Measurements from ENCODE around the gene IQCH.

IQCH gene

DNA sequence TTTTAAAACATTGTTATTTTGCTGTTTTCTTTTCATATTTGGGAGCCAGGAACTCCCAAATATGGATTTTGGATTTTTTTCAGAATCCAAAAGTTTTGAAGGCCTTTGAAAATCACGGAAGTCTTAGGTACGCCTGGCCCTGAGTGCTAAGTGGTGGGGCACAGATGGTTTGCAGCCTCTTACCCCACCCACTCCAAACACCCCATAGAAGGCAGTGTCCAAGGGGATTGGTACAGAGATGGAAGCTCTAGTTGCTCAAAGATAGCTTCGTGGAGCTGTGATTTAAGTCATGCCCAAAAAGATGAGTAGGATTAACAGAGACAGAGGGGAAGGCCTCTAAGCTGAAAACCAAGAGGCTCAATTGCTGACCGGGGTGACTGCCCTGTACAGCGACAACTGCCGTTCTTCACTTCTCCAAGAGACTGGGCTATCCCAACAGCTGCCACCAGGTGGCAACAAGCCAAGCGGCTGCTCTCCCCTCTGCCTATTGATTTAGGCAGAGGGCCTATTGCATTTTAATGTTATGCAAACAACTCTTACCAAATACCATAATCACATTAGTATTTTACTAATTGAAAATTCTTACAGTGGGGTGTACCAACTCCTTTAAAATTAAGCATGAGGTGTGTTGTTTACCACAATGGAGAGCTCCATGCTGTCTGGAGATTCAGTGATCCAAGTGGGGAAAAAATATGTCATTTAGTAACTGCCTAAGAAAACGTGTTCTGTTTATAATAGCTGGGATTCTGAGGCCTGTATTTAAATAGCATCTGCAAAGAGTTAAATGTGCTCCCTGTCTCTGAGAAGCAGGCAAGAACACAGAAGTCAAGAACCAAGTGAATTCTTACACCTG is 202.3 kb downstream of the IQCH start:
- peak; percentile 41 for DNase-seq

DNA sequence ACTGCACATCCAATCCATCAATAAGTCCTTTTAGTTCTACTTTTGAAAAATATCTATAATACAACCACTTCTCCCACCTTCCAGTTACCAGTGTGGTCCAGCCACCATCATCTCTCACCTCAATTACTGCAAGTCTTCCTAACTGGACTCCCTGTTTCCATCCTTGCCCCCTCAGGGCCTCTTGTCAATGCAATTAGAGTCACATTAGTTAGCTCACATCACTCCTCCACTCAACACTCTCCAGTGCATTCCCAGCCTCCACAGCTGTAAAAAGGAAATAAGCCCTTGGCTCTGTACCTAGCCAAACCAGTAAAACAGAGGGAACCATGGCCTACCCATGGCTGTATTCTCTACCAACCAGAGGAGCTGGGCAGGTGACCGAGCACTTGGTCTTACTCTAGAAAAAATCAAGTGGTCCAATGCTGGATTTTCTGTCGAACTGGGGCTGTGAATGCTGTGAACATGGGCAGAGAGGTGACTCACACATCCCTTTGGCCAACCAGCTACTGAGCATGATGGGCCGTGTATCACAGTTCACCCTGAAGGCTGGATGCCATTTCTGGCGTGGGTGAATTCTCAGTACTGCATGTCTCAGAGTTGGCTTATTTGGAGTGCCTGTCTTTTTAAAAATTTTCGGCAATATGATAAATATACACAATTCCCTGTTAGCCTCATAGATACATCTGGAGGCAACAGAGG is 203.9 kb downstream of the IQCH start:
- no peak for DNase-seq

DNA sequence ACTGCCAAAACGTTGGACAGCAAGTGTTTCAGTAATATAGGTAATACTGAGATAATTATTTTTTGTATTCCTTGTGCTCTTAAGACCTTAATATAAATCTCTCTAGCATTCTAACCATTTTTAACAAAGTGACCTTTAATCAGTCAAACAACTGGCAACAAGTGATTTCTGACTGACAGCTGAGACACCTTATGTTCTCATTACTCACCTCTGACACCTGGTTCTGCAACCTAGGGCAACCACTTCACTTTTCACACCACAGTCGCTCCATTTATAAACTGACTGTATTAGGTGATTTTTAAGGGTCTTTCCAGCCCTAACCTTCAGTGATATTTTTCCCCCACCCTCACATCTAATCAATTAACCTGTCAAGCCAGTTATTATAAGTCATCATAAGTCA is 205.9 kb downstream of the IQCH start:
- DNase-seq = no peak

DNA sequence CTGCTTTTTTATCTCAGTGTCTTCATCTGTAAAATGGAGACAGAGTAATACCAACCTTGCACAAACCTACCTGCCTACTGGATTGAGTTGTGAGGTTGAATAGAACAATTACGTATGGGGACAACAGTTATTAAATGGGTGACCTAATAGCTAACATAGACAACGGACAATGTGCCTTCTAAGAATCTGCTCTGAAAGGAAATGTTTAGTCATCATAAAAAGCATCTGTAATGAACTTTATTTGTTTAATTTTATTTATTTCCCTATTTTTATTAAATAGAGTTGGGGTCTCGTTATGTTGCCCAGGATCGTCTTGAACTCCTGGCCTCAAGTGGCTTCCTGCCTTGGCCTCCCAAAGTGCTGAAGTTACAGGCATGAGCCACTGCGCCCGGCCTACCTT is 207.1 kb downstream of the IQCH start:
- no peak for DNase-seq

DNA sequence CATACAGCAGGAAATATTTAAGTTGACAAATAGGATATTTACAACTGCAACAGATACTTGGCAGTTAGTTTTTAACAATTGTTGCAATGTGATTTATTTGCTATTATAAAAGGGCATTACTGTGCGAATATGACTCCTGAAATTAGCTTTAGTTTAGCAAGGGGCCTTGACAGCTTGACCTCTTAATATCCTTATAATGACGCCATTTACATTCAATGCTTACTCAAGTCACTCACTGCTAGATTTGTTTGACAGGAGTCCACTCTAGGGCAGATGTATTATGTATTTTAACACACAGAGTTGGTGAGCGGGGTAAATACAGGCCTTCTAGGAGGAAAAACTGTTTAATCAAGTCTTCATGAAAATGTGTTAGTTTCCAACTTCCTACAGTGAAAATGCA is 208.3 kb downstream of the IQCH start:
- DNase-seq = no peak

DNA sequence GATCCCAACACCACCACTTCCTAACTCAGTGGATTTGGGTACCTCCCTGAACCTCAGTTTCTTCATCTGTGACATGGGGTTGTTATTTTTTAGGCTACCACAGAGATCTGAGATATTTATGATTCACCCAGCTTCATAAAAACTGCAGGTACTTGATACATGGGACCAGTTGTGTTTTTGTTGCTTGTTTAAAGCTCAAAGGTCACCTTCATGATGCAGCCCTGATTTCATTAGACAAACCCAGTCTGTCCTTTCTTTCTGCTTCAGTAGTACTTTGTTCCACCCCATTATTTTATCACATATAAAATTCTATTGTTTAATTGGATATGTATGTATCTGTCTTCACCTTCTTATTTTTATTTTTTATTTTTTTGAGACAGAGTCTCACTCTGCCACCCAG is 208.9 kb downstream of the IQCH start:
- no peak for DNase-seq

DNA sequence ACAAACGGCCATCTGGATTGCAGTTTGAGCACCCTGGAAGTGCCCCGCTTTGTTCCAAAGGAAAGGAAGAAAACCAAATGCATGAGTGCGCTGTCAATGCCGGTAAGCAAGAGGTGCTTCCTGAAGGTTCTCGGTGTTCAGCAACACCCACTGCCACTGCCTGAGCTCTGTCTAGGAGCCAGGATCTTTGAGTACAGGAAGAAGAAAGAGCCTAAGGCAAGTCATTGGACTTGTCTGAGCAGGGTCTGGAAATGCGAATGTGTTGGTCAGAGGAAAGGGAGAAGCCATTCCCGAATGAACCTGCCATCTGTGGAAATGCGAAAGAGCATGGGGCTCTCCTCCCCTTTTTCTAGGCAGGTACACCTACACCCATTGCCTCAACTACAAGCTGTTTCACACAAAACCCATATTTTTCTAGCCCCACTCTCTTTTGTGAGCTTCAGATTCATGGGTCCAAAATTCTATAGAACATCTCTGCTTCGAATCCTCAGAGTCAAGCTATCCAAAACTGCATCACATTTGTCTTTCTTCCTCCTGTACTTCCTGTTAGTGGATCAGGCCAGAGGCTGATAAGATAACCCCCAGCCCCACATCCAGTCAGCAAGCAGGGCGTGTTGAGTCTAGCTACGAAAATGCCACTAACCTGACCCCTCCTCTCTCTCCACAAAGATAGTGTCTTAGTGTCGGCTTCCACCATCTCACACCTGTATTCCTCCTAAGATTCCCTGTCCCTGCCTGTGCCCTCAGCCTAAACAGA is 210.8 kb downstream of the IQCH start:
- no peak for DNase-seq

DNA sequence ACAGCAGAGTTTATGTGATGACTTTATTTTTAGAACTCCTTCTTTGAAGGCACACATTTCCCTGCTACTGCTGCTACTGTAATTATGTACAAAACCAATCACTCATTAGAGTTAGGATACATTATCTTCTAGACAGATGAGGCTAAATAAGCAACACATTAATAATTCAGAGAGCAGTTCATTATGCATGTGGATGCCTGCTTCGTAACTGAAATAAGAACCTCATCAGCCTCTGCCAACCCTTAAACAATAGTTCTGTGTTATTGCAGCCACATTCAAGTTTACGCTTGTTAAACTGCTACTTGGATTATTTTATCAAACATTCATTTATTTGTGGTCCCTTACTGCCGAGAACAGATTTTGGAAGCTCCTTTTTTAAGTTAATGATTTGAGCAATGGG is 213.8 kb downstream of the IQCH start:
- DNase-seq = no peak

DNA sequence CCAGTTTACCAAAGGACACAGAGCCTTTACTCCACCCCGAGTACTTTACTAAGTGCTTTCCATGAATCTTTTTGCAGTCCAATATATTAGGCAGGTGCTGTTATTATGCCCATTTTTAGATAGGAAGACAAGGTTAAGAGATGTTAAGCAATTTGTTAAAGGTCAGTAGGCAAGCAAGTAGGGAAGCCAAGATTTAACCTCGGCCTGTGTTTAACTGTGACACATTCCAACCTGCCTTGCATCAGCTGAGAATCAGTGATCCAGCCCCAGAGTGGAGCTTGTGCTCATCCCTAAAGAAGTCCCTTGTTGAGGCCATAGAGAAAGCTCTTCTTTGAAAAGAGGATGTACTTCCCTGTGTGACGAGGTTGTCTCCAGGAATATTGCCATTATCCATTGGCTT is 215.1 kb downstream of the IQCH start:
- no peak for DNase-seq

DNA sequence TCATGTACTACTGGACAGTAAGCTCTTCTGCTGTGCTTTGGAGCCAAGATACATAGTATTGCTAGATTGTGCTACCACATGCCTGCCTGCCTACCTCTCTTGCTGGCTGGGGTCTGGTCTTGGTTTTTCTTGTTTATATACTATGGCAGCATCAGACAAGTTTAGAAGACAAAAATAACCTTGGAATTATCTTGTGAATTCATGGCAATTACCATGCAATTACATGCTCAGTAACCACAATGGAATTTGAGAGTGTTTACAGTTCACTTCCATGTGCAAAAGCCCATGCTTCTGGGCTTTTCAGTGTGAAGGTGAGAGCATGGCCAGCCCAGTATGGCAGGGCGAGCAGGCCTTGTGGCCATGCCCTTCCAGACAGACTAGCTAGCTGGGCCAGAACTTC is 218.4 kb downstream of the IQCH start:
- no peak for DNase-seq

DNA sequence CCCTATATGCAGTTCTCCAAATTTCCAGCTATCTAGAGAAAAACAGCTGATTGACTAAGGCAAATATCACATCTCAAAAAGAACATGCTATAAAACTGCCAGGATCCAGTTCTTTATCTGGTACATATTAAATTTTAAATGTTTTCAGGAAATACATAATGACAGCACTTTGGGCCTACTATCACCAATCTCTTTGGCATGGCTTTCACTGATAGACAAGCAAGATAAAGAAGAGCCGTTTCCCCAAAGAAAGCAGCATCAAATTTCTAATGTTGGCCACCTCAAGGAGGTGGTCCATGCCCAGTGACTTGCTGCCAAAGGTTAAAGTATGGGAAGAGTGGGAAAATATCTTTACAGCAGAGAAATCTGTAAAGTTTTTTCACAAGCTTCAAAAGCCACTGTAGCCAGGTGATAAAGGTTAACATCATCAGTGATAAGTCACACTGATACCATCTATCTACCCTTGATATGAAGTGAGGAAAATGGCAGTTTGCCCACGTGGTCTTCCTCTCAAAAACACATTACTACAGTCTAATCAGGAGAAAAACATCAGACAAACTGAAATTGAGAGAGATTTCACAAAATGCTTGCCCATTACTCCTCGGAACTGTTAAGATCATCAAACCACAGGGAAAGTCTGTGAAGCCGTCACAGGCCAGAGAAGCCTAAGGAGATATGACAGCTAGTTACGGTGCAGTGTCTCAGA is 220.0 kb downstream of the IQCH start:
- DNase-seq = no peak

DNA sequence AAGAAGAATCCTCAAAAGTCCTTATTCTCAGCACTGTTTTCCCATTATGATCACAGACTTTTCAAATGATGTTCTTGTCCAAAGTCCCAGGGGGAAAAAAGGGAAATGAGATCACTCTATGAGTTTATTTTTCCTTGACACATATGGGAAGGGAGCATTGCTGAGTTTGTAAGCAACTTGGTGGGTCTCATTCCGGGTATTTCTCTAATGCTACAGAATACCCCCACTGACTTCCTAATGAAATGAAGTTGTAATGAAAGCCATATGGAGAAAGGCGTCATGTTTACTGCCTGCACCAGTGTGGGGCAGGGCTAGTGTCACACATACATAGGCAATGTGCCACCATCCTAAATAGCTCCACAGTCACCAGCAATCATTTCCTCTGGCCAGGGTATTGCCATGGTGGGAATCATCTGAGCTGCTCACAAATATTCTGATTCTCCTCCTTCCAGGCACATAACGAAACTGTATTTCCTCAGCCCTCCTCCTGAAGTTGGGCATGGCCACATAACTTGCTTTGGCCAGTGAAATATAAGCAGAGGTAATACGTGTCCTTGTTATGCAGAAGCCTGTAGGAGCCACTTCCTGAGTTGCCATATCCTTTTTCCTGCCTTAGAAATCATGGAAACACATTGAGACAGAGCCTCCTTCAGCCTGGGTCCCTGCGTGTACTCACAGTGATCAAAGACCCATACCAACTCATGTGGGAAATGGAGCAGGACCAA is 225.4 kb downstream of the IQCH start:
- DNase-seq = no peak

DNA sequence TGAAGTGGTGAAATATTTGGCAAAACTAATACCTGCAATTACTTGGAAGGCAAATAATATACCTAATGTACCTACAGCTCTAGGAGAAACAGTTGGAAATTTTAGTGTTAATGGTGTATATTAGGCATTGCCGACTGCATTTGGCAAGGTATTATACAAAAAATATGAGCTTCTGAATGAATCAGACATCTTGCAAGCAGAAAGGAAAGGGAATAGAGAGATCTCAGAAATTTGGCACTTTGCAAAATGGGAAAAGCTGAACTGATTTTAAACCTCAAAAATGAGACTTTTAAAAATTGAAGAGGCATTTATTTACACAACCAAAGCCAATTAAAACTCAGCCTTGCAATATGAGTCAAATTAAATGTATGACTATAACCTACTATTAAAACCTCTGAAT is 226.2 kb downstream of the IQCH start:
- no peak for DNase-seq

DNA sequence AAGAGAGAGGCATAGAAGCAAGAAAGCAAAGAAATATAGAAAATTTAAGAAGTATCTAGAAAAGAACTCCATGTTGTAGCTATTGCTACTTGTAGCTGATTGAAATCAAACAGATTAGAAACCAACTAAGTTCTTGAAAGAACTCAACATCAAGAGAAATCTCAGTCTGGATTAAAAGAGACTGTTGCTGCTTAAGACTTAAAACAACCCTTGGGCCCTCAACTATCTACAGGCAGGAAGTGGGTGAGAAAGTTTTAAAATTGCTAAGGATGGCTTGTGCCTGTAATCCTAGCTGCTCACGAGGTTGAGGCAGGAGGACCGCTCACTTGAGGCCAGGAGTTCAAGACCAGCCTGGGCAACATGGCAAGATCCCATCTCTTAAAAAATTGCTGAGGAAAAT is 227.1 kb downstream of the IQCH start:
- DNase-seq = no peak

DNA sequence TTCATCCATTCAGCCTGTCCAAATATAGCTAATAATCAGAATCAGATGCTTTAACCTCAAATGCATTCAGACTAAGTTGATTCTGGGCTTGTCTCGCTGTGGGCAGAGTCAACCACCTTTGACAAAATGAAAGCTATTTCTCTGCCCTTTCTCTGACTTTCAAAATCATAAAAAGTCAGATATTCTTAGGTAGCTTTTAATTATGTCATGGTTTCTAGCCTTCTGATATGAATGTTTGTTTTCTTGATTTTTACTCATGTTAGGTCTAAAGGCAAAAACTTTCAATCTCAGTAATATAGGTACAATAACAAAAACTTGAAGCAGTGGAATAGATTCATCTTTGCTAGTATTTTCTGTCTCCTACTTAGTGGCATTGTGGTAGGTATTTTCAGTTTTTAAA is 241.0 kb downstream of the IQCH start:
- DNase-seq = no peak

DNA sequence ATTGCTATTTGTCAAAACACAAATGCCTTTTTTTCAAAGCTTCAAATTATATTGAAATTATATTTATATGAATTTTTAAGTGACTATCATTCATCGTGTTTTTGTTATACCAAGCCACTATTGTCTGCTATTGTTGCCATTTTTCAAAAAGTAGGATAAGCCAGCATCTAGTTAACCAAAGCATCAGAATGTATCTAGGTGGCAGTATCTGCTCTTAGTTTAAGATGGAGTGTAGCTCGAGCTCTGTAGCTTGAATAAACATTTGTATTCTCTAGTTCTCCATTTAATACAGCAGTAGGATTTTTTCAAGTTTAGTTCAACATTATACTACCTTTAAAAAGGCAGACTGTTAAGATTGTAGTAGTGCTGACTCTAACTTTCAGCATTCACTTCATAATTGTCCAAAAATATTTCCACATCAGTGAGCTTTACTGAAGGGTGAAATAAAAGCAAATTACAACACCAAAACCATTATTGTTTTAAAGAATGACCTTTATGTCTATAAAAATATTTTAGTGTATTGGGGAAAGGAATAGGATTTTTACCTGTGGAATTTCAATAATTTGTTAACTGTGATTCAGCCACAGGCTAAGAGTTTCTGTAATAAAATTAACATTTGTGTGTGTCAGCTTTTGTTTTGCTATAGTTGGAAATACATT is 246.7 kb downstream of the IQCH start:
- DNase-seq = peak; percentile 26

DNA sequence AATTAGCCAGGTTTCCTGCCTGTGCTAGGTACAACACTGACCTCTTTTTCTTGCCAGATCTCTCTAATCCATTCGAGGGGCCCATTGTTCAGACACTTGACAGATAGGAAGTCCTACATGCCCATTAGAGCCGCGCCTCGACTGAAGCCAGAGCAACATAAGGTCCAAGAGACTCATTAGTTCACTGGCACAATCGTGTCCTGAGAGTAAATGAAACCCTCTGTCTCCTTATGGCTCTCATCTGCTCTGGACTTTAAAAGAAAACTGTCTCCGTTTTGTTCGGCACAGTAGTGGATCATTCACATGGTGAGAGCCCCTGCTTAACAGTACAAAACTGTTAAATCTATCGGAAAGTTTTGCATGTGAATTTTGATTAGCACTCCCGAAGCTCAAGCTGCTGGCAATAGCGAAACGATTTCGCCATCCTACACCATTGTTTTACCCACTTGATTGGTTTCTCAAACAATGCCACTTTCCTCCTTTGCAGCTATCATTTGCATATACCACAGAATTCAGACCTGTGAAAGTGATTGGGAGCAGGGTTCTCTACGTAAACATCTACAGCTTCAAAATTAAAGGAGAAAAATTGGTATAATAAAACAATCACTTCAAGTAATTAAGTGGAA is 247.4 kb downstream of the IQCH start:
- peak; percentile 93 for DNase-seq

DNA sequence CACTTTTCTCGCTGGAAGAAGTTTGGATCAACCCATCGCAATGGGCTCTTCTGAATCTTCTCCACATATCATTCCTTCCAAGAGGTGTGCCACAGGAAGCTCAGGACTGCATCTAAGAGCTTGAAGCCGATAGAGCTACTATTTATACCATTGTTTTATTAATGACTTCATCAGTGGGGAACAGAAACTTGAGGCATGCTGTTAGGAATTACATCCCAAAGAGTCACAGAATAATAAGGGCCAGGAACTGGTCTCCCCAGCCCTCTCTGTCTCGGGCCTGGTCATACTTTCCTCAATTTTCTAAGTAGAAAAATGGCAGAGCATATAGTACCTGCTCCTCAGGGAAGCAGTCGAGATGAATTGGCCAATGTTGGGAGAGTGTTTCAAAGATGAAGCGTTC is 249.5 kb downstream of the IQCH start:
- DNase-seq = no peak

DNA sequence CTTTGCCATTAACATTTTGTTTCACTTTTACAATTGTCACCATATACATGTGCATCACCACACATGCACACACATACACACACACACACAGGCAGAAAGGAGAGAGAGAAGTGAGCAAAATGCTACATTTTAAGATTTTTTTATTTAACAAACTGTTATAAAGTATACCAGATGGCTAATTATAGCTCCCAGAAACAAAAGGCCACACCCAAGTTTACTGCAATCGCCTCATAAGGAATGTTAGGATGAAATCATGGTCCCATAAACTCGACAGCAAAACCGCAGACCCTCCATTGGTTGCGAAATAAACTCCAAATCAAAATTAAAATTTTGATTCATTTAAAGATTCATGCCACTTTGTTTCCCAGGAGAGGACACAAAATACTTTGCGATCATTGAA is 250.2 kb downstream of the IQCH start:
- no peak for DNase-seq

DNA sequence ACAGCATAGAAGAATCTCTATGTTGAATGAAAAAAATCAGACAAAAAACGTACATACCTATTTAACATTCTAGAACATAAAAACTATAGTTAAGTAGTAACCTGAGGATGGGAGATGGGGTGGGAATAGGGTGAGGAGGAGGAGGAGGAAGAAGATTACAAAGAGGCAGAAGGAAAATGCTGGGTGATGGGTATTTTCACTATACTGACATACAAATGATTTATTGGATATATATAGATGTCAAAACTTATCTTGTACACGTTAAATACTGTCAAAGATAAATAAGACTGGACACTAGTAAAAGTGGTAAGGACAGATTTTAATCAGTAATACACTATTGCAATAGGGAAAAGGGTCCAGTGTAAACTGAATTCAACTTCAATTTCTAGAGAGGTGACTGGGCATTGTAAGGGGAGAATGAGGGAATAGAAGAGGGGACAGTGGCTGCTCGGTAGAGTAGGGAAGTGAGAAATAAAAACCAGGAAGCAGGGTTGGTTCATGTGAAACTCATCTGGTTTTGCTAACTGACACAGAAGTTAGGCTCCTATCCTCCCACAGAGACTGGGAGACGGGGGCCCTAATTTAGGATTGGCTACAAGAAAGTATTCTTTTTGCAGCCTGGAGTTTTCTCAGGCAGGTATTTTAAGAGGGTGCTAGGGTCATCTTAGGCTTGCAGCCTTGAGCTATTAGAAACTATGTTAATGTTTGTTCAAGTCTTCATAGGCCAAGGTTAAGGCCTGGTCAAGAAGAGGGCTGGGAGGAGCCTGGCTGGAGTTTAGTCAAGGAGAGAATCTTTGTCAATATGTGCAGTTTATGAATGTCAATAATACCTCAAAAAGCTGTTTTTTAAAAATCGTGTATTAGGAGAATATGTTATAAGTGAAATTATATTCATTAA is 251.3 kb downstream of the IQCH start:
- DNase-seq = no peak

All from NCI-H524 treated with DMSO at 0.1 percent for 48 hours (cell line).